HG03139 (cell line): ENCODE measurements around the gene RARB.

ENCODE experiments used
- ATAC-seq: cut with Tn5 transposase; IDR thresholded peaks from one replicate; pipeline ENCODE4 v1.9.1; 2021; ENCODE audit not compliant: unreplicated experiment

RARB gene

DNA sequence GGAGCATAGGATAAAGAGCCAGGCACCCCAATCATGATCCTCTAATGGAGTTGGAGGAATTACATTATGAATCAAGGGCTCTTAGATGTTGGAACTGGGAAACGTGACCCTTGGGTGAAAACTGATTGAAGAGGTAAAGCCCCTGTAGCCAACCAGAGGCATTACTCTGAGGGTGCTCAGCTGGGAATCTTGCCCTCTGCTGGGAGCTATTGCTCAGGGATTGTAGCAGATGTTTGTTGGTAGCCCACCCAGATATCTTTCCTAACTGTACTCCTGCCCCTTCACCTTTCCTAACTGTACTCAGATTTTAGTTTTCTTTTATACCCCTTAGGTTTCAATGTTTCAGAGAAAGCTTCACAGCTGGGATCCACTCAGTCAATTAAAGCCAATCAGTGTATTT is 74.2 kb downstream of the RARB start:
- no peak for ATAC-seq

DNA sequence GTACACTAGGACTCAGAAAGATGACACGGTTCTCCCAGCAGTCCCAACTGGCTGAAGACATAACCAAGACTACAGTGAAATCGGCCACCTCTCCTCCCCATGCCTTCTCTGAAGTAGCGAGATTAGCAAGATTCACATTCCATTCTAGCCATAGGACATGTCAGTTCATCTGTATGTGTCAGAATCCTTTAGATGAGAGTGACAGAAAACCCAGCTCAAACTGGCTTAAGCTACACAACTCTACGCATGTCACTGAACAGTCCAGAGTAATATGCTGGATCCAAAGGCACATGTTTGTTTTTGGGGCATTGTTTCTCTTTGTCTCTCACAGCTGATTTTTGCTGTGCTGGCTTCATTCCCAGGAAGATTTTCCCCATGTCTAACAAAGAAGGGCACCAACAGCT is 75.8 kb downstream of the RARB start:
- ATAC-seq, result no peak

GRCh38 chr3:25505581-25505980 is 77.5 kb downstream of the RARB start:
- ATAC-seq, result no peak

- ATAC-seq, result no peak
Observed at GRCh38 chr3:25507811-25508210, 79.7 kb downstream of the RARB start.

DNA sequence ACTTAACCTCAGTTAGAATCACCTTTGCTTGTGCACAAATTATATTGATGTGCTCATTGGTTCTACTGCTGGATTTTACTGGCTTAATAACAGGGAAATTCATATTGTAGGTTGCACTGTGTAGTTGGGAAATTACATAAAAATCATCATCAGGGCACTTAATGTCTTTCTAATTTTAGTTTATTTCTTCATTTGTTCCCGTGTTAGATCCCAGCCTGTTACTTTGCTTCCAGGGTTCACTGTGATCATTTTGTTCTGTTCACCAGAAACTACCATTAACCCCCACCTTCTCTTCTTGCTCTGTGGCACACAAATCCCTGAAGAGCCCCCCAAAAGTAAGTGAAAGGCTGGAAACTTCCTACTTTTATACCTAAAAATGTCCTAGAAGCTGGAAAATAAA is 80.4 kb downstream of the RARB start:
- ATAC-seq, result no peak

- ATAC-seq, result no peak
Observed at GRCh38 chr3:25508901-25509300, 80.8 kb downstream of the RARB start.

GRCh38 chr3:25510797-25511196 is 82.7 kb downstream of the RARB start:
- no peak for ATAC-seq

- no peak for ATAC-seq
Observed at GRCh38 chr3:25511972-25512721, 84.1 kb downstream of the RARB start.

DNA sequence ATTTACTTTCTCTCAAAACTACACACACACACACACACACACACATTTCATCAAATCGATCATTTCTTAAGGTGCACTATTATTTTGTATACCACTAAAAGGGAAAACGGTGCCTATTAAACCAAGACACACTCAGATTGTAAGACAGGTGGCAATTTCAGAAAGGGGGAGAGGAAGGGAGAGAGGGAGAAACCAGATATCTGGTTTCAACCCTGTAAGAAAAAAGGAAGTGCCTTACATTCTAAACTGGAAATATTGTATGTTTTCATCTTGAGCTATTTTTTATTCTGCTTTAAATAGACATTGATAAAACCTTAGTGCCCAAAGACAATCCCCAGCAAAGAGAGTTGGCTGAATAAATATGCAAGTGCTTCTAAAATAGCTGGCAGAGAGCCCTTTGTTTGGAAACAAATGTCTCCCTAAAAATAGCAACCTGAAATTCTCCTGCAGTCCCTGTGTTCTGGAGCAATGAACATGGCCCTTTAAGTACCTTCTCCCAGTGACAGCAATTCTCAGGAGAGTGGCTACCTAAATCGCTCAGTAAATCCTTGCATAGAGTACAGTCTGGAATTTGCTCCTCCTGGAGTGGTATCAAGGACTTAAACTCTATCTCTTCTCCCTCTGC is 85.7 kb downstream of the RARB start:
- ATAC-seq, result no peak

GRCh38 chr3:25515171-25515570 is 87.1 kb downstream of the RARB start:
- ATAC-seq, result no peak

- ATAC-seq, result no peak
Observed at GRCh38 chr3:25520926-25521559, 93.0 kb downstream of the RARB start.

- ATAC-seq, result no peak
Observed at GRCh38 chr3:25527336-25527735, 99.3 kb downstream of the RARB start.

DNA sequence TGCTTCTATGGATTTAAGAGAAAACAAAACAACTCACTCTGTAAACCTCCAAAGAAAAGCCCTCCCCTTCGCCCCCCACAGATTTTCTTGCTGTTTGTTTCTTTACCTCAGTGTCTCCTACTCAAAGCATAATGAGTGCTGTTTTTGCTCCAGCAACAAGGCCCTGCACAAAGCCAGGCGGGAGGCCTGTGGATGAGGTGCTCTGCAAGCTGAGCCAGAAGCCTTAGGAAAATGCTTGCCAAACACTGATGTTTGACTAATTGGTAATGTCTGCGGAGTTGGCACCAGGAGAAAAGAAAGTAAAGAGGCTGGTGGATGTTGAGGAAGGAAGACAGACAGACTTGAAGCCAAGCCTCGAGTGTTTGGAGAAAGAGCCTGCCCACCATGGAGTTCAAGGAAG is 99.7 kb downstream of the RARB start:
- ATAC-seq, result no peak

DNA sequence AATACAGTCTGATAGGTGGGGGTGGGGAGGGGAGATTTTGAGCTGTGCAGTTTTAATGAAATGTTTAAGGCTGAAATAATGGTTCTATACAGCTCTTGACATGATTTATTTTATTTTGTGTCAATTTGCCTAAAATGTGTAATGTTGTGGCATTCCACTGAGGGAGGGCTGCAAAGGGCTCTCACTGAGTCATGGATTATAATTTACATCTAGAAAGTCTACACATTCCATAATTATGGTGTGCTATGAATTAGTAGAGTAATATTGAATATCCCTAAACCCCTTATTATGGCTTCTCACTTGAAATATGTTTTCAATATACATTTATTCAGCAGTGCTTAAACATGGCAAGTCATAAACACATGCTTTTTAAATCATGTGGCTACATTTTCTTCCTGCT is 103.9 kb downstream of the RARB start:
- no peak for ATAC-seq

DNA sequence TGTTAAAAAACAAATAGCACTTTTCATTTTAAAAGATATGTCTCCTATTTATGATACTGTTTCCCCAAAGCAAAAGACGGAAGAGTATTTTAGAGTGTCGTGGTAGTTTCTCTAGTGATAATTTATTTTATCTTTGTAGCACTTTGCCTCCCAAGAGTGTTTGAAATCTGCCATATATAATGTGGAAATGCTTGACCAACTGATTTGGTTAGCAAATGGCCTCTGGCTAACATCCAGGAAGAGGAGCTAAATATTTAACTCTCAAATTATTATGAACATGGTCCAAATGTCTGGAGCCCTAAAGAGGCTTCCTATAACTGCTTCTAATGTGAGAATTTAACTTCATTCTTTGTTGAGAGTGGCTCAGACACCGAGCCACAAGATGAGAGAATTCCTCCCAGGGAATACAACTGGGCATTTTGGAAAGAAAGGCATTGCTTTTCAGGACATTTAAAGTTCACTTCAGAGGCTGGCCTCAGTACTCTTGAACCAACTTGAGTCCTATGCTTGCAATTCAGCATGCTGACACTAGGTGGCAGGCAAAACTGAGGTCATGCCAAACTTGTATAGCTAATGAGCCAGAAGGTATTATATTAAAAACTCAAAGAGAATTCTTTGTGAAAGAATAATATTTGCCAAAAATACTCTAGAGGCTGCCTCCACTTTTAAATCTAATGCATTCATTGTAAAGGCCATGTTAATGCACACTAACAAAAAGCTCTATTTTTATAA is 104.5 kb downstream of the RARB start:
- ATAC-seq, result no peak

DNA sequence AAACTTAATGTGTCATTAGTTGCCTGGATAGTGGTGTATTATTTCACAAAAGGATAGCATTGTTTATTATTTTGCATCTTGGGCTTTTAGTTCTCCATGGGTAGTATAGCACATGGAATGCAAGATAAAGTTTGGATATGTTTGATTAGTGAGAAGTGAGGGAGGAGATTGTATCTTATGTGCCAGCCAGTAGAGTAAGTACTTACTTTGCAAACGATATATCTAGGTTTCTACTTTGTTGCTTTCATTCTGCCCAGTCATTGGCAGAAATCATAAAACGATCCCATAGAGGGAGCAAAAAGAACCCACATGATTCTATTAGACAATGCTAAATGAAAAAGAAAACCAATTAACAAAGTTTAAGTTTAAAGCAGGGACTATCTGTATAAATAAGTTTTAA is 105.3 kb downstream of the RARB start:
- no peak for ATAC-seq

DNA sequence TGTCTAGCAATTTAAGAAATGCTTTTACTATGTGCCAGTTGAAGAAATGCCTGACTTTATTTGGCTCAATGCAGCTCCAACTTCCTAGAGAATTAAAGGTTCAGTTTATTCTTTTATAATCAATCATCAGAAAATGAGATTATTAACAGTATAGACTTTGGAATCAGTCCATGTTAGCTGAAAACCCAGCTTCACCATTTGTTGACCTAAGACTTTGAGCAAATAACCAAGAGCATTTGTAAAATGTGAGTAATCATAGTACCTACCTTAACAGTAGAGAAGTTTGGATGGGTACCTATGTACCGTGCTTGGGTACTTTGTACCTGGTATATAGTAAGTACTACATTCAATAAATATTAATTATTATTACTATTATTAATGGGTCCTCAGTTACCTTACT is 105.9 kb downstream of the RARB start:
- no peak for ATAC-seq

- no peak for ATAC-seq
Observed at GRCh38 chr3:25536521-25537391, 108.7 kb downstream of the RARB start.

DNA sequence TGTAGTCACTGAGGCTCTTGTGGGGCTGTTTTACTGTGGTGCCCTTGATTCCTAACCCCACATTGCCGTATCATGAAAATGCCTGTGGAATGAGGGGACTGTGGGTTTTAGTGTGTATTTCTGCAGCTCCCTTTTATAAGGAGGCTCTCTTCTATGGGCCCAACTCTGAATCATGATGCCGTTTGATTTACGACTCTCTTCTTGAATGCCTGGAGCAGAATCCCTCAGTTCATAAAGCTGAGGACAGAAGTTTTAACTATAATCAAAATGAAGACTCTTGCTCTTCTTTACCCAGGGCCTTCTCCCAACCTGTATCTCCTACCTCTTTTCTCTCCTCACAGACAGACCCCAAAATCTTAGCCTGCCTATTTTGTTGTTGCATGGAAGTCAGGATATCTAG is 109.5 kb downstream of the RARB start:
- ATAC-seq, result no peak

- ATAC-seq, result no peak
Observed at GRCh38 chr3:25540273-25540672, 112.2 kb downstream of the RARB start.
